Esophagus muscularis mucosa (tissue), 4 donors: ENCODE results near the gene UQCR10. TPM values are rescaled to one million over a fixed set of nuclear protein-coding genes. Genes with fewer than 3 reads are reported as not detected.
A peak's percentile ranks its signal among the peaks of the same experiment; 100 is the strongest.

Experiments used
- DNase-seq: peaks from one replicate; pipeline ENCODE4 v3.0.0-alpha.2; 2017; ENCODE audit errors: extremely low spot score
- H3K27ac ChIP-seq, 4 donors: fragments of 200-600 bp; sonication (generic); replicated peaks in 1 of 4; 1 replicate in 3 of 4; 2 replicates in 1 of 4; pipeline ENCODE4 v1.5.1; 2016 to 2019; ENCODE audit warnings: mild to moderate bottlenecking in 1 of 4
- H3K27me3 ChIP-seq, 4 donors: fragments of 200-600 bp; sonication (generic); one replicate each; pipeline versions ENCODE4 v1.5.1 to v1.6.0; 2016 to 2019
- H3K36me3 ChIP-seq, 4 donors: fragments of 200-600 bp; sonication (generic); one replicate each; pipeline ENCODE4 v1.5.1; 2016 to 2019
- H3K4me1 ChIP-seq, 4 donors: fragments of 200-600 bp; sonication (generic); one replicate each; pipeline ENCODE4 v1.5.1; 2016 to 2019
- H3K4me3 ChIP-seq, 4 donors: fragments of 200-600 bp; sonication (generic); 1 replicate in 2 of 4; 2 replicates in 2 of 4; pipeline ENCODE4 v1.5.1; 2016 to 2019; ENCODE audit warnings: mild to moderate bottlenecking in 4 of 4, moderate library complexity in 1 of 4
- H3K9me3 ChIP-seq, 4 donors: fragments of 200-600 bp; sonication (generic); 1 replicate in 3 of 4; 2 replicates in 1 of 4; pipeline ENCODE4 v1.5.1; 2016 to 2019
- EP300 ChIP-seq: sonication (generic); formaldehyde crosslinking; IDR thresholded peaks from one replicate; pipeline ENCODE4 v1.6.1; 2017; ENCODE audit warnings: antibody characterized with exemption
- POLR2A ChIP-seq: fragments of 450-650 bp; IDR thresholded peaks from one replicate; pipeline ENCODE4 v1.6.1; 2017; ENCODE audit warnings: antibody characterized with exemption, moderate library complexity, mild to moderate bottlenecking, low read depth
- POLR2AphosphoS5 ChIP-seq, 2 donors: sonication (generic); formaldehyde crosslinking; IDR thresholded peaks; one replicate each; pipeline ENCODE4 v1.6.1; 2017; ENCODE audit warnings: antibody characterized with exemption in 2 of 2
- WGBS: methylation state at CpG from one replicate; pipeline ENCODE4 v1.1.5; 2018; 5-methylcytosine and 5-hydroxymethylcytosine counted together
- intact Hi-C: fragments of 100-400 bp; cut with DNase I; formaldehyde crosslinking; loops from one replicate; pipeline ENCODE4 v1.15.1; 2023
- total RNA-seq, 4 donors: library from RNA; depleted of rRNA; stranded (reverse); fragments of >200 nt; gene quantifications; one replicate each; pipeline versions ENCODE4 v1.1.0 to v1.2.1, GENCODE V29; 2016
- TF ChIP-seq, protein P1 (sequence below), 3 experiments: fragments of 200-600 bp in 2 of 3; fragments of 450-650 bp in 1 of 3; sonication (generic) in 2 of 3; IDR thresholded peaks; one replicate each; pipeline ENCODE4 v1.5.1; 2017 to 2019; ENCODE audit warnings: antibody characterized with exemption in 3 of 3, mild to moderate bottlenecking in 2 of 3, moderate library complexity in 1 of 3

UQCR10 gene
- total RNA-seq, 4 donors from 2014 or later = 57.5 to 81.7 (median 59.0) TPM

DNA sequence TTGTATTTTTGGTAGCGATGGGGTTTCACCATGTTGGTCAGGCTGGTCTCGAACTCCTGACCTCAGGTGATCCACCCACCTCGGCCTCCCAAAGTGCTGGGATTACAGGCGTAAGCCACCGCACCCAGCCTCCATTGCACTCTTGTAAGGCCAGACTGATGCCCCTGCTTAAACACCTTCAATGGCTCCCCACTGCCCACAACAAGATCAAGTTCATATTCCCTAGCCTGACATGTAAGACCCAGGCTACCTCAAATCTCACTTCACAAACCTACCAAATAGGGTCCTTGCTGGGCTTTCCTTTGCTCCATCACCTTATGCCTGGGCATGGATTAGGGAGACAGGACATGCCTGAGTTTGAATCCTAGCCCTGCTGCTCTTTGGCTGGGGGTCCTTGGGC is 13.1 kb downstream of the UQCR10 start:
- no peaks in the 10 kb centered on the region for H3K9me3 ChIP-seq
- no peak for DNase-seq
- H3K27me3 ChIP-seq = no peaks in the 10 kb centered on the region
- intact Hi-C loops = no loop called here
- peaks cover 31 to 43% (median 38%) of the 10 kb centered on the region in 4 donors for H3K4me1 ChIP-seq
- 98% methylated on average over 5 of the region's 5 CpGs for WGBS
- H3K27ac ChIP-seq = peak overlapping the region in 3 of 4 donors; percentile 14 to 60 (median 31)
- H3K4me3 ChIP-seq = no peak overlapping the region
- no peak for TF ChIP-seq EP300
- no peak for TF ChIP-seq POLR2A
- TF ChIP-seq POLR2AphosphoS5 (IDR thresholded peaks at IDR 0.05) = no peak
- TF ChIP-seq, protein P1, sequence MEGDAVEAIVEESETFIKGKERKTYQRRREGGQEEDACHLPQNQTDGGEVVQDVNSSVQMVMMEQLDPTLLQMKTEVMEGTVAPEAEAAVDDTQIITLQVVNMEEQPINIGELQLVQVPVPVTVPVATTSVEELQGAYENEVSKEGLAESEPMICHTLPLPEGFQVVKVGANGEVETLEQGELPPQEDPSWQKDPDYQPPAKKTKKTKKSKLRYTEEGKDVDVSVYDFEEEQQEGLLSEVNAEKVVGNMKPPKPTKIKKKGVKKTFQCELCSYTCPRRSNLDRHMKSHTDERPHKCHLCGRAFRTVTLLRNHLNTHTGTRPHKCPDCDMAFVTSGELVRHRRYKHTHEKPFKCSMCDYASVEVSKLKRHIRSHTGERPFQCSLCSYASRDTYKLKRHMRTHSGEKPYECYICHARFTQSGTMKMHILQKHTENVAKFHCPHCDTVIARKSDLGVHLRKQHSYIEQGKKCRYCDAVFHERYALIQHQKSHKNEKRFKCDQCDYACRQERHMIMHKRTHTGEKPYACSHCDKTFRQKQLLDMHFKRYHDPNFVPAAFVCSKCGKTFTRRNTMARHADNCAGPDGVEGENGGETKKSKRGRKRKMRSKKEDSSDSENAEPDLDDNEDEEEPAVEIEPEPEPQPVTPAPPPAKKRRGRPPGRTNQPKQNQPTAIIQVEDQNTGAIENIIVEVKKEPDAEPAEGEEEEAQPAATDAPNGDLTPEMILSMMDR (IDR thresholded peaks at IDR 0.05) = no peak
- no peaks in the 10 kb centered on the region for H3K36me3 ChIP-seq

DNA sequence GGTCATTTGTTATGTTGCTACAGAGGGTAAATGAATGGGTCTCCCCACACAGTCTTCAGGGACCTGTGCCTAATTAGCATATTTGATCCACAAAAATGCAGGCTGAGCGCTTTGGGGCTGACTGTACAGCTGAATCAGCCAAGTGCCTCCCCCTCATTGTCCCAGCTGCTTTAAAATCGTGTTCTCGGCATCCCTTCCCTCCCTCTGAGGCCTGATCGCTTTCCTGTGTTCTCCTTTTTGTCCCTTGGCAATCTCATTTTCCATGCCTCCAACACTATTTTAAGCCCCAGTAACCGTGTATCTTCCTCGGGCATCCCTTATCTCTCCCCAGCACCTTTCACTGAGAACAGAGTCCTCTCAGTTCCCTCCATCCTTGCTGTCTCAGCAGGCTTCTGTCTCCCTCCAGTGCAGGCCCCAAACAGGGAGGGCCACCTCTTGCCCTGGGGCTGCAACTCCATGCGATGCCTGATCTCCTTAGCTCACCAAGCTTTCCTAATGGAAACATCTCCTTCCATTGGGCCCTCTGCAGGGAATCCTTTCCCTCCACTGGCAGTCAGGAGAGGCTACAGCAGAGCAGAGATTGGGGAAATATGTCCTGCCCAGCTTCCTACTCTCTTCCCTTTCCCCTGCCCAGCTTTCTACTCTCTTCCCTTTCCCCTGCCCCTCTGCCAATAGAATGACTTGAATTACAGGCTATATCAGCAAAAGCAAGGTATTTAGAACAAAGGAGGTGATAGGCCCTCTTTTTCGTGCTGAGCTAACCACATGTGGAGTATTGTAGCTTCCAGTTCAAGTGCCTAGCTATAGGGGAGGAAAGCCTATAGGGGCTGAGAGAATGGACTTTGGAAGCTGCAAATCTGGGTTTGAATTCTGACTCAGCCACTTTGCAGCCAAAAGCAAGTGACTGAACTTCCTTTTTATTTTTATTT is 13.8 kb downstream of the UQCR10 start:
- Histone ChIP-seq H3K27me3 (no peaks in the 10 kb centered on the region), H3K9me3 (no peaks in the 10 kb centered on the region), H3K4me3 (no peak overlapping the region), H3K4me1 (peaks cover 31 to 49% (median 40%) of the 10 kb centered on the region in 4 donors), H3K27ac (peak overlapping the region; percentile 14 to 60 (median 32)), H3K36me3 (no peaks in the 10 kb centered on the region)
- no peak for DNase-seq
- TF ChIP-seq POLR2AphosphoS5 (IDR thresholded peaks at IDR 0.05) (no peak), EP300 (no peak), POLR2A (no peak)
- TF ChIP-seq, protein P1 (IDR thresholded peaks at IDR 0.05) = no peak
- intact Hi-C loops = no loop called here
- WGBS = 56% methylated on average over 8 of the region's 8 CpGs

- TF ChIP-seq POLR2AphosphoS5 (IDR thresholded peaks at IDR 0.05) = no peak
- TF ChIP-seq EP300 = no peak
- Histone ChIP-seq H3K9me3 (no peaks in the 10 kb centered on the region), H3K27ac (peak overlapping the region; percentile 31 to 60 (median 42)), H3K4me3 (no peak overlapping the region), H3K4me1 (peaks cover 31 to 53% (median 40%) of the 10 kb centered on the region in 4 donors), H3K27me3 (no peaks in the 10 kb centered on the region), H3K36me3 (peaks cover 0 to 7% (median 2%) of the 10 kb centered on the region in 4 donors)
- 60% methylated on average over 6 of the region's 7 CpGs for WGBS
- no peak for DNase-seq
- intact Hi-C loops = no loop called here
Observed at GRCh38 chr22:29782061-29782845, 15.1 kb downstream of the UQCR10 start.

DNA sequence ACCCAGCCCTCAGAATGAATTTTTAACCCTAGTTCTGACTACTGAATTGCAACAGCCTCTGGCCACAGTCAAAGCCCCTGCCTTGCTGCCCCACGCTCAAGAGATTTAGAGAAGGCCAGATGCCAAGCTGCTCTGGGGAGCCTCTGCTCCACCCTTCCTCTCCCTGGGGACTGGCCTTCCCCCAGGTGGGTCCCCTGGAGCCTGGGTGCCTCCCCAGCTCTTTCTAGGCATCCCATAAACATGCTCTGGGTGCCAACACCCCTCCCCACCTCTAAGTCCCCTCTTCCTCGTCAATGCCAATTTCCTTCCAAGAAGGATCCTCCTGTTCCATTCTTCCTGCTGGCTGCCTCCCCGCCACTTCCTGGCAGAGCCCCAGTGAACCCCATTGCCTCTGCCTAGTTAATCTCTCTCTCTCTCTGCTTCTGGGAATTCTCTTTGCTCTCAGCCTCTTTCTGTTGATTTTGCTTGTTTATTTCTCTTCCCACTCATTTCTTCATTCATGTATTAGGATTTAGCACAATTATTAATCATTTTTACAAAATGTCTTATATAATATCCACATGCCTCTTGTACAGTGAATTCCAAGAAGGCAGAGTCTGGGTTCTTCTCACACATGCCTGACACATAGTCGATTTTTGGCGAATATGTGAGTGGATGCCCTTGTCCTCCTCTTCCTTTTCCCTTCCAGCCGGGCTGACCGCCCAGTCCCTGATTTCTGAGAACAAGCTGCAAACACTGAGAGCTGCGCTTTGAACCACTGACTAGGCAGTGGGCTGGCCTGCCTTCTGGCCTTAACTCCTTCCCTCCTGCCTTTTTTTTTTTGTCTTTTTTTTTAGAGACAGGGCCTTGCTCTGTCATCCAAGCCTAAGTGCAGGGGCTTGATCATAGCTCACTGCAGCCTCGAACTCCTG is 17.5 kb downstream of the UQCR10 start:
- no peaks in the 10 kb centered on the region for H3K27me3 ChIP-seq
- peaks cover 15 to 31% (median 25%) of the 10 kb centered on the region in 4 donors for H3K36me3 ChIP-seq
- no peak for TF ChIP-seq POLR2AphosphoS5 (IDR thresholded peaks at IDR 0.05)
- TF ChIP-seq EP300 = no peak
- no peak overlapping the region for H3K4me3 ChIP-seq
- intact Hi-C loops = no loop called here
- peaks cover 26 to 52% (median 42%) of the 10 kb centered on the region in 4 donors for H3K4me1 ChIP-seq
- 37% methylated on average over 9 of the region's 9 CpGs for WGBS
- DNase-seq = no peak
- H3K27ac ChIP-seq = peak overlapping the region; percentile 35 to 80 (median 48)
- H3K9me3 ChIP-seq = no peaks in the 10 kb centered on the region

GRCh38 chr22:29786031-29786430 is 18.9 kb downstream of the UQCR10 start:
- peaks cover 26 to 44% (median 38%) of the 10 kb centered on the region in 4 donors for H3K36me3 ChIP-seq
- no peaks in the 10 kb centered on the region for H3K9me3 ChIP-seq
- WGBS = 54% methylated on average over 5 of the region's 5 CpGs
- H3K27ac ChIP-seq = no peak overlapping the region
- H3K4me3 ChIP-seq = no peak overlapping the region
- TF ChIP-seq POLR2A (no peak), POLR2AphosphoS5 (IDR thresholded peaks at IDR 0.05) (no peak), EP300 (no peak)
- TF ChIP-seq, protein P1 (IDR thresholded peaks at IDR 0.05) = no peak
- H3K27me3 ChIP-seq = no peaks in the 10 kb centered on the region
- DNase-seq = no peak
- peaks cover 16 to 44% (median 34%) of the 10 kb centered on the region in 4 donors for H3K4me1 ChIP-seq
- intact Hi-C loops = no loop called here
